GM12873 (cell line): Measurements from ENCODE around the gene PLXNA4.

Experiments used
- TF ChIP-seq, protein P1 (sequence below): IDR thresholded peaks from 2 replicates; pipeline ENCODE4 v1.5.1; 2012; ENCODE audit warnings: low read depth, mild to moderate bottlenecking, moderate library complexity, low read length, control low read depth; ENCODE audit not compliant: insufficient read depth; ENCODE audit errors: missing control alignments

Gene PLXNA4

DNA sequence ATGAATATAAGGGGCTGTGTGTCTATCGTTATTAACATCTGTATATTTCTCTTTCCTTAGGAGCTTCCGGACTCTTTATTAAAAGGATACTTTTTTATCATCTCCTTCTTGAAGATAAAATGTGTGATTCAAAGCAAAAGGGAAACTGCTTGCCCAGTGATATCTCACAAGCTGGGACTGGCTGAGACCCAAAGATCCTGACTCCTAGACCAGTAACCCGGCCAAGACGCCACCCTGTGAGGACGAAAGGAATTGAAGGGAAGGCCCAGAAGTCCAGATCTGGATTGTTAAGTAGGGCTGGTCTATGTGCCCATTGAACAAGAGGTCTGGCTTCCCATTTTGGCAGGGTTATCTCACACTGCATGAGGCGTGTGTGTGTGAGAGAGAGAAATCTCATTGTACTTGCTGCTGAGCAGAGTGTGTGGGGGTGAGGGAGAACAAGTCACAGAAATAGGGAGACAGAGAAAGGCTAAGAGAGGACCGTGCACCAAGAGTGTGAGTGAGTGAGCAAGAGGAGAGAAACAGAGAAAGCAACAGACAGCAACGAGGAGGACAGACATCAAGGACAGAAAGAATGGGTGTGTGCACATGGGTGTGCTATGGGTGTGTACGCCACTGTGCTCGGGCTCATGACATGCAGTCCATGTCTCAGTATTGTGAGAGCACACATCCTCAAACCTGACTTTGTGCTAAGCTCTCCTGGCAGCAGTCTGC is 75.4 kb downstream of the PLXNA4 start:
- TF ChIP-seq, protein P1, sequence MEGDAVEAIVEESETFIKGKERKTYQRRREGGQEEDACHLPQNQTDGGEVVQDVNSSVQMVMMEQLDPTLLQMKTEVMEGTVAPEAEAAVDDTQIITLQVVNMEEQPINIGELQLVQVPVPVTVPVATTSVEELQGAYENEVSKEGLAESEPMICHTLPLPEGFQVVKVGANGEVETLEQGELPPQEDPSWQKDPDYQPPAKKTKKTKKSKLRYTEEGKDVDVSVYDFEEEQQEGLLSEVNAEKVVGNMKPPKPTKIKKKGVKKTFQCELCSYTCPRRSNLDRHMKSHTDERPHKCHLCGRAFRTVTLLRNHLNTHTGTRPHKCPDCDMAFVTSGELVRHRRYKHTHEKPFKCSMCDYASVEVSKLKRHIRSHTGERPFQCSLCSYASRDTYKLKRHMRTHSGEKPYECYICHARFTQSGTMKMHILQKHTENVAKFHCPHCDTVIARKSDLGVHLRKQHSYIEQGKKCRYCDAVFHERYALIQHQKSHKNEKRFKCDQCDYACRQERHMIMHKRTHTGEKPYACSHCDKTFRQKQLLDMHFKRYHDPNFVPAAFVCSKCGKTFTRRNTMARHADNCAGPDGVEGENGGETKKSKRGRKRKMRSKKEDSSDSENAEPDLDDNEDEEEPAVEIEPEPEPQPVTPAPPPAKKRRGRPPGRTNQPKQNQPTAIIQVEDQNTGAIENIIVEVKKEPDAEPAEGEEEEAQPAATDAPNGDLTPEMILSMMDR: no peak

DNA sequence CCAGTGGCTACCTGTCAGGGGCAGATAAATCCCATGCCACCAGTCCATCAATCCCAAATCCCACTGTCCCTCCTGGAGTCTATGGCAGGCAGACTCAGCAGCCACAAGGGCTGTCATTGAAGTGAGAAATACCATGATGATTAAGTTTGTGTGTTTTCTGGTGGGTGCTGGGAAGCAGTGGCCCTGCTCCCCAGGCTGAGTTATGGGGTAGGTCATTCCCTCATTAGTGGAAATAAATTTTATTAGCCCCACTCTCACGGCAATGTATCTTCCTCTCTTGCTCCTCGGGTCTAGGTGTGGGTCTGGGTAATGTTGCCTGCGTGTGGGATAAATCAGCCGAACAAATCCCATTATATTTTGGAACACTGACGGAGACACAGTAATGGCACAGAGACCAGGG is 76.8 kb downstream of the PLXNA4 start:
- TF ChIP-seq, protein P1: no peak

DNA sequence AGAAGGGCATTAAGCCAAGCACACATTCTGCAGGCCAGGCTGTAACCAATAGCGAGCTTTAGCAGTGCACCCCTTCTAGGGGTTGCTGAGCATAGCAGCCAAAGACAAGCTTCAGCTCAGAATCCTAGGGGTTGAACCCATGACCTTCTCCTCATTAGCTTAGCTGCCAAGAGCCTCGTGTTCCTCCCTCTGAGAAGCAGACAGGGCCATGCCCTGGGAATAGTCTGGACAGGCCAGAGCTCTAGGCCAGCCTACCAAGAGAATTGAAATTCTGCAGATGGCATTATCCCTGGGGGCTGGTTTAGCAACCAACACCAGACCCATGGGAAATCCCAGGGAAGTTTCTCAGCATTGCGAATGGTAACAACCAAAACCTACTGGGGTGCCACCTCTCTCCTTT is 77.2 kb downstream of the PLXNA4 start:
- TF ChIP-seq, protein P1: no peak

DNA sequence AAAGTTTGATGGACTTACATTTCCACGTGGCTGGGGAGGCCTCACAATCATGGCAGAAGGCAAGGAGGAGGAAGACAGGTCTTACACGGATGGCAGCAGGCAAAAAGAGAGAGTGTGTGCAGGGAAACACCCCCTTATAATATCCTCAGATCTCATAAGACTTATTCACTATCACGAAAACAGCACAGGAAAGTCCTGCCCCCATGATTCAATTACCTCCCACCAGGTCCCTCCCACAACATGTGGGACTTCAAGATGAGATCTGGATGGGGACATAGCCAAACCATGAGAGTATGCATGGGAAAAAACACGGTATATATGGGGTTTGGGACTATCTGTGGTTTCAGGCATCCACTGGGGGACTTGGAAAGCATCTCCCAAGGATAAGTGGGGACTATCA is 78.0 kb downstream of the PLXNA4 start:
- TF ChIP-seq, protein P1: no peak

DNA sequence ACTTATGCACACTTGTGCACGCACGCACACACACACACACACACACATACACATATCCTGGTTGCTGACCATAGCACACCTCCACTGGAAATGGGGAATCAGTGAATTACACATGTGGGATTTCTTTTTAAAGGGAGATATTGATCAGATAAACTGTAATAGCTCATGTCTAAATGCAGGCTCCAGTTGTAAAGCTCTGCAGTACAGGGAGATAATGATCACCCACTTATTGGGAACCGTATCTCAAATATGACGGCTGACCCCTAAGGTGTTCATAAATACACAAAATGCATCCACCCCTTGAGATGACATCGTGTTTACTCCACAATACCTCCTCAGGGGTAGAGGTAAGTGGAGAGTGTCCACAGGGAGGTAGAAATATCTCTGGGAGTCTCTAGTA is 79.2 kb downstream of the PLXNA4 start:
- TF ChIP-seq, protein P1: no peak

DNA sequence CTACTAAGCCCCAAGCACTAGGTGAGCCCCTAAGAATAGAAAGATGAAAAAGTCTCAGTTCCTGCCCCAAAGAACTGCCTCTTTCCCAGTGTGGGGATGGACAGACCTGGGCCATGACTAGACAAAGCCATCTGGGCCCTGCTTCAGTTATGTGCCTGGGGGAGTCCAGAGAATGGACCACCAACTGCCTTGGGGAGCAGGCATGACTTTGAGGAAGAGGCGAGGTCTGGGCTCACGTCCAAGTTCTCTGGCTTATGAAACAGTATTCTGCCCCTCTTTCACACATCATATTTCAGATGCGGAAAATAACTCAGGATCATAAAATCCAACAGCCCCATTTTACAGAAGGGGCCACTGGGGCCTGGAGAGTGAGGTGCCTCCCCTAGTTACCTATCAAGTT is 80.3 kb downstream of the PLXNA4 start:
- TF ChIP-seq, protein P1: no peak

DNA sequence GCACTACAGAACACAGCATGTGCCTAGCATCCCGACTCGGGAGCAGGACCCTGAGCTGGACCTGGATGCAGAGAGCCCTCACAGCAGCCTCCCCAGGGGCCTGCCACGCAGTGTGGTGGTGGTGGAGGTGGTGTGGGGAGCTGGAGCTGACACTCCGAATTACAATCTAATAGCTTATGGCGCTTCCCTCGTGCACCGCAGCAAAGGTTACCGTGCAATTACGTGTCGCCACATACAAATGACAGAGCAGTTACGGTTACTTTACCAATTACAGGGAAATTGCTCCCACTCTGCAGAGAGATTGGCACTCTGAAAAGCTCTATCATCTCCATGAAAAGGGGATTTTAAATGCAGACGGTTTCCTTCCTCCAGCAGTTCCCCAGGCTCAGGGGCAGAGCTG is 81.8 kb downstream of the PLXNA4 start:
- TF ChIP-seq, protein P1: no peak
